NB4 (cell line): ENCODE measurements around the gene ZDHHC7.

Experiments
- CTCF ChIP-seq: IDR thresholded peaks from one replicate; pipeline ENCODE4 v1.5.1; 2012; ENCODE audit warnings: low read depth, low read length
- POLR2A ChIP-seq: IDR thresholded peaks from 2 replicates; pipeline ENCODE4 v1.6.1; 2011; ENCODE audit warnings: mild to moderate bottlenecking; ENCODE audit not compliant: insufficient read length; ENCODE audit errors: extremely low read depth

- TF ChIP-seq CTCF (no peak), POLR2A (no peak)
Measured at GRCh38 chr16:84927621-84928591, 83.4 kb downstream of the ZDHHC7 start.
